C1 segment of cervical spinal cord (tissue), 14 donors: ENCODE data around the gene KAT6B.
A peak's percentile ranks its signal among the peaks of the same experiment; 100 is the strongest.
"Not testable (repeated sequence)": the region's sequence is repeated elsewhere in the genome, so short reads cannot be mapped to it uniquely, and the experiment has no call there.

Source experiments
- DNase-seq, 14 donors: peaks; one replicate each; lab custom pipeline; 2025; lab: John Stamatoyannopoulos, UW

Gene KAT6B

DNA sequence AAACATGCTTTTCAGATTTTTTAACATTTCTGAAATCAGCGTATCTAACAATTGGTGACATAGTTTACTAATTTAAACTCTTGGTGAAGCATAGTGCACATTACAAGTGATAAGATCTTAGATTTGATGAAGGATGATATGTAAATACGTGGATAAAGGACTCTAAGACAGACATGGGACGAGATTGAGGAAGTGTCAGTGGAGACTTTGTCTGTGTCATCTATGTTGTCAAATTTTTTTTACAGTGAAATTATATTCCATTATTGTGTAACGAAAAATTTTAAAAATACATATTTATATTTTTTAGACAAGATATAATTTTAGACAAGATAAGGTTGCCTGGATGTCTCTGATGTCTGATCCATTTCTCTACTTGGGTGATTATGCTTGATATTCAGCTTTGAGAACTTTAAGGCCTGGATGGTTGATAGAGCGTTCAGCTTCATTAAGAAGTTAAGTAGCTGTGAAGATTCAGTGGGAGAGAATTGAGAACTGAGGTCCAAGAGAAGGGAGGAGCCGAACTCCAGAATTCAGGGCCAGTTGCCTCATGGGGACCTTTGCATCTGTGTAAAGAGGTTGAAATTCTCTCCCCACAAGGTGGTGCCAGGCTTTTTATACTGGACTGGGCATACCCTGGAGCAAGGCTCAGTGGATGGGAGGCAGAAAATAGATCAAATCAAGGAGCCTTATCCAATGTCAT, 62.7 kb downstream of the KAT6B start:
- DNase-seq: peak in 1 of 14 donors; percentile 37

DNA sequence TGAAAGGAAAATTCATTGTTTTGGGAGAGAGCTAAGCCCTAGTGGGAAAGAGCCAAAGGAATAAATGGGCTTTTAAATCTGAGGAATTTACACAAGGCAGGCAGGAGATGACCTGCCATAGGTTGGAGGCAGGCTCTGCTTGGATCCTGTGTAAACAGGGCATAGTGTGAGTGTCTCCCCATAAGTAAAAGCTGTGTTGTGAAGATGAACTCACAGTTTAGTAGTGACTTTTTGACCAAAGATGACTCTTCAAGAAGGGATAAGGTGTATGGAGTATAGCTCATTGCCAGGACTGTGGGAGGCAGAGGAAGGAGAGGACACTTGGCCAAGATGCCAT, 63.2 kb downstream of the KAT6B start:
- DNase-seq: no peak

DNA sequence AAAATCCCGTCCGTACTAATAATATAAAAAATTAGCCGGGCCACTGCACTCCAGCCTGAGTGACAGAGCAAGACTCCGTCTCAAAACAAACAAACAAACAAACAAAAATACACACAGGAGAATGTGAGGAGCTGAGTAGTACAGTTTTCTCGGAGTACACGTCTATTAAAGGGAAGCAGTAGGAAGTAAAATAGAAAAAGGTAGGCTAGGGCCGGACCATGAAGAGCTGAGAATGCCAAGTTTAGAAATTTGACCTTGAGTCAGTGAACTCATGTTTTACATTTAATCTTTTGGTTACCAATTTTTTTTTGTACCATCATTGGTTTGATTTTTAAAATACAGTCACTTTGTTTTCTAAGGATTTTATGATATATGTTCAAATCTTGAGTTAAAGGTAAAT, 64.1 kb downstream of the KAT6B start:
- no peak for DNase-seq

DNA sequence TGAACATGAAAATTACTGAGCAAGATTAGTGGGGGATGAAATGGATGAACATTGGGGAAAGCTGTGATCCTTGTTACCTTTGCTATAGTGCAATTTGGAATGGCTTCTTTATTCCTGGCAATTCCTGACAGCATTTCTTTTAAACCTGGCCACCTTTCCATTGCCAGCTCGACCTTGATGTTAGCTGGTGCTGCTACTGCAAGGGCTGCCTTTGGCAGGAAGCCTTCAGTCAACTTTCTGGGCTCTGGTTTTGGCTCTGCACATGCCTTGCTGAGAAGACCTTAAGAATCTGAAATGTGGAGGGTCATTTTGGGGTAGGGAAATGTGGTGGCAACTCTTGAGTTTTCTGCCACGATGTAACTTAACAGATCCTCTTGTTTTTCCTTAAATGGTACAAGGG, 64.7 kb downstream of the KAT6B start:
- DNase-seq: peak in 4 of 14 donors; percentile 5 to 60 (median 6)

DNA sequence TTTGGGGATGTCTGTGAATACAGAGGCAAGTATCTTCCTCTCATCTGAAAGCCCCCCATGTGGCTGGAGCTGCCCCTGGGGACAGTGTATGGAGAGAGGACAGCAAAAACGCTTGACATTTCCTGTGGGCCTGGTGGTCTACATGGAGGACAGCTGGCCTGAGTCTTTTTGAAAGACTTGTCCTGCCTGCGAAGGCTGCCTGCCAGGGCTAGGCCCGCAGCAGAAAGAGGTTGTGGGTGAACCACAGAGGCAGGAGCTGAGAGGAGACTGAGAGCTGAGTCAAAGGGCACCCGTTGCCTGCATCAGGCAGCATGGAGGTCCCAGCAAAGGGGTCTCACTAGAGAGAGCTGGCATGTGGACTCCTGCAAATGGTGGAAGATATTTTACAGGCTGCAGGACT, 66.4 kb downstream of the KAT6B start:
- DNase-seq: no peak

DNA sequence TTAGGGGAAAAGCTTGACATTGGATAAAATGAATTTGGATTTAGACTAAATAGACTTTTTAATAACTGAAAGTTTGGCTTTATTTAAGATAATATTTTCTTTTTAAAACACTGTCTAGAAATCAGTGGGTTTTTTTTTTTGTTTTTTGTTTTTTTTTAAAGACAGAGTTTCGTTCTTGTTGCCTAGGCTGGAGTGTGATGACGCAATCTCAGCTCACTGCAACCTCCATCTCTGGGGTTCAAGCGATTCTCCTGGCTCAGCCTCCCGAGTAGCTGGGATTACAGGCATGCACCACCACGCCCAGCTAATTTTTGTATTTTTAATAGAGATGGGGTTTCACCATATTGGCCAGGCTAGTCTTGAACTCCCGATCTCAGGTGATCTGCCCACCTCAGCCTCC, 66.9 kb downstream of the KAT6B start:
- not testable (repeated sequence) for DNase-seq

DNA sequence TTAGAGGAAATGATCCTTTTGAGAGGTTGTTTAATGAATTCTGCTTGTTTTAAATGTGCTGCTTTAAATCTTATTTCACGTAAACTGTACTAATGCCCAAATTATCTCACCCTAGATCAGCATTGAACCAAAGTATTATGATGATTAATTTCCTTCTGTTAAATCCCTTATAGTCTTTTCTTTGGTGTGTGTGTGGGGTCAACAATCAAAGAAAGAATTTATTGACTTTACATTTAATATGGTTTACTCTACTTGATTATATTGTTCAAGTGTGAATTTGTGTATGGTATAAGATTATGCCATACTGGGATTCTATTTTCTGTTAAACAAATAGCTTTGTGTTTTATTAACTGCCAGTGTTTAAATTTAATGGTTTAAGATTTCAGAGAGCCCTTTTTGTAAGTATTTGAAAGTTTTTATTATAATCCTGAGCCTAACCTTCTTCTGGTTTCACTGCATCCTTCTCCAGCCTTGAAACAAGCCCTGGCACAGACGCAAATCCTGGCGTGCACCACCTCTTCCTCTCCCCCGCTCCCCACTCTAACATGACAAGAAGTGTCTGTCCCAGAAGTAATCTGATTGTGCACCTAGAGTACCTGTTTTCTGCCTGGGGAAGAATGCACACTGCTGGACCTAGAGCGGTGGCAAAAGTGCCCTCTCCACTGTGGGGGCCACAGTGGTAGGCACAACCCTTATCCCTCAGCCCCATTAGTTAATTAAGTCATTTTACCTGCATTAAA, 70.6 kb downstream of the KAT6B start:
- DNase-seq: no peak

DNA sequence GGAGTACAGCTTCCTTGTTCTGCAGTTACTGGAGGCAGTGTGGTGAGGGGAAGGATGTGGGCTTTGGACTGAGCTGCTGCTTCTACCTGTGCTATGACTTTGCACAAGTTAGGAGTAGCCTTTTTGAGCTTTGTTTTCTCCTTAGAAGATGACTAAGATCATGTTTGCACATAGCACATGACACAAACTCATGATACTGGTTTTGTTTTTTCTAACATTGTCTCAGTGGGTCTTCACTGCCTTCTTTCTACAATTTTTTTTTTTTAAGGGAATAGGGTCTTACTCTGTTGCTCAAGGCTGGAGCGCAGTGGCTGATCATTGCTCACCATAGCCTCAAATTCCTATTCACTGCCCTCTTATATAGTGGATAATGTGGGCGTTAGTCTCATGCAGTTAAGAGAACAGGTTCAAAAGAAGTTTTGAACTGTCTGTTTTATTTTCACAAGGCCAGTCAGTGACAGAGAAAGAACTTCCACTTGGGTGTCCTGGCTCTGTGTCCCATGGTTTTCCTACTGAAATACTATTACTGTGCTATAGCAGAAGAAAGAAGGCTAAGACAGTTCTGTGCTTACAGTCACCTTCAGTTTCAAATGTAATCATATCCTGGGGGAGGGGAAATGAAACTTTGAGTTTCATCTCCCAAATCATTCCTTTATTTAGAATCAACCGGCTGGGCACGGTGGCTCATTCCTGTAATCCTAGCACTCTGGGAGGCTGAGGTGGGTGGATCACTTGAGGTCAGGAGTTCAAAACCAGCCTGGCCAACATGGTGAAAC, 72.0 kb downstream of the KAT6B start:
- no peak for DNase-seq

DNA sequence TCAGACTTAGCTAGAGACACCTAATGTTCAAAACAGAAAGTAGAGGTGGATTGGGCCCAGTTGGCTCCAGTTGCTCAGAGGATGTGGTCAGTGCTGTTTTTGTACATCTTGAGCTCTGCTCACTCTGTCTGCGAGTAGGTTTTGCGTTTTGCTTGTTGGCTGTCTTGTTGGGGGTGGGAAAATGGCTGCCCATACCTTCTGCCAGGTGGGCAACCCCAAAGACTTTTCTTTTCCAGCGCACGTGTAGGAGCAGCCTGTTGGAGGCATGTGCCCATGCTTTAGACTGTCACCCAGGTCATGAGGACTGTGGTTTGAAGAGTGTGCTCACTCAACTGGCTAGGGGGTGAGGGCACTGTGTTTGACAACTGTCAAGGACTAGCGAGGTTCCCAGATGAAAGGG, 73.9 kb downstream of the KAT6B start:
- no peak for DNase-seq

DNA sequence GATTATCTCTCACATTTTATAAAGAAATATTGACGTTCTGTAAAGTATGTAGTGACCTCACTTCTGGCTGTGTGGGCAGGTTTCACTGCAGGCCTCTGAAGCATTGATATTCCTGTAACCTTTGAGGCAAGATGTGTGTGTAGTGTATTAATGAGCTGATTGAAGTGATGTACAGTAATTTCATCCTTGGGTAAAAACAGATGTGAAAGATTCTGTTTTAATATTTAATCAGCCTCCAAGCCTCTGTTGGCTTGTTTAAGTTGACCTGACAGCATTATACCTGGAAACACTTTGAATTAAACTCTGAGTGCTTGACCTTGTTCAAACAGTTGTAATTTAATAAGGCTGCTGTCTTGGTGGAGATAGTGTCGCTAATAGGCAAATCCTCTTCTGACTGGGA, 74.9 kb downstream of the KAT6B start:
- no peak for DNase-seq

DNA sequence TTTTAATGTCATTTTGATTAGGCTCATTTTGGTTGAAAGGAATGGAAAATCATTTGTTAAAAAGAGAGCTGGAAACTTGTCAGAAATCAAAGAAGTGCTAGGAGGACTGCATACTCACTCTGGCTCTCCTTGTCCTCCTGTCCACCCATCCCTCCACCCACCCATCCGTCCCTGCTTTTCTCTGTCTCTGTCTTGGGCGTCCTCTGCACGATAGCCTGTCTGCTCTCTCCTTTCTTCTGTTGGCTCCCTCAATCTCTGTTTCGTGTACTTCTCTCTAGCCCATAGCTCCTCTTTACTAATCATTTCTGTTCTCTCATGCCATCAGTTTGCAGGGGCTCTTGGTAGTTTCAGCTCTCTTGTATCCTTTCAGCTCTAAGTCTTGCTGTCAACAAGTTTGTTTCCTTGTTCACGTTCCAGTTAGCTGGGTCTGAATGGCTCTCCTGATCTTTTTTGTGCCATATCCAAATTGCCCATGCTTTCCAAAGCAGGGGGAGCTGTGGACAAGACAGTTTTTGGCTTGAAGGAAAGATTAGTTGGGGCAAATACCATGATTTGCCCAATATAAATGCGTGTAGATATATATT, 75.6 kb downstream of the KAT6B start:
- no peak for DNase-seq

DNA sequence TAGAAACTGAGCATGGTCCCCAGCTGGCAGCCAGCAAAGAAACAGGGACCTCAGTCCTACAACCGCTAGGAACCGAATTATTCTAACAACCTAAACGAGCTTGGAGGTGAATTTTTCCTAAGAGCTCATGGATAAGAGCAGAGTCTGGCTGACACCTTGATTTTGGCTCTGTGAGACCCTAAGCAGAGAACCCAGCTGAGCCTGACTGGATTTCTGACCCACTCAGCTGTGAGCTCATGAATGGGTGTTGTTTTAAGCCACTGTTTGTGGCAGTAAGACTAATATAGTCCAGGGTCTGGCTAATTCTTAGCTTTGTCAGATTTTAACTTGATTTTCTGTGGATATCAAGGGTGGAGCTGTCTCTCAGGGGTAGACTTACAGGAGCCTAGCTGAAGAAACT, 77.1 kb downstream of the KAT6B start:
- no peak for DNase-seq

DNA sequence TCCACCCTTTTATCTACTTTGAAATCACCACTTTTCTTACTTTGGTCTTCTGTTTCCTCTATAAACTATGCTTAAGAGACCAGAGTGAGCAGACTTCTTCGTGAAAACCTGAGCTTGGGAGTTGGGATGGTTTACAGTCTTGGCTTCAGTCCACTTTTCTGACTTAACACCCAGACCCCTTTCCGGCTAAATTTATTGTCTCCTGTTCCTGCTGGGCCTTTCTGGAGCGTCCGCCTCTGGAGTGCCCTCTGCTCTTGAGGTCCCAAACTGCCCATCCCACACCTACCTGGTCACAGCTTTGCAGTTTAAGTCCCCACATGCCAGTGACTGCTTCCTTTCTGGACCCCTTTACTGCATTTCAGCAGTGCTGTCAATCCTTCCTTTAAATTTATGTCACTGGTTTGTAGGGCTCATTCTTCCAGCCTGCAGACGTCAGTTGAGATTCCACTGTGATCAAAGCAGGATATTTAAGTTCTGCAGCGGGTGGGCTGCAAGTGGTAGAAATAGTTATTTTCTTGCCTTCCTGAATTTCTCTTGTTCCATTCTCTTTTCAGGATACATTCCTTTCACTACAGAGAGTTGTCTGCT, 80.3 kb downstream of the KAT6B start:
- DNase-seq: no peak

DNA sequence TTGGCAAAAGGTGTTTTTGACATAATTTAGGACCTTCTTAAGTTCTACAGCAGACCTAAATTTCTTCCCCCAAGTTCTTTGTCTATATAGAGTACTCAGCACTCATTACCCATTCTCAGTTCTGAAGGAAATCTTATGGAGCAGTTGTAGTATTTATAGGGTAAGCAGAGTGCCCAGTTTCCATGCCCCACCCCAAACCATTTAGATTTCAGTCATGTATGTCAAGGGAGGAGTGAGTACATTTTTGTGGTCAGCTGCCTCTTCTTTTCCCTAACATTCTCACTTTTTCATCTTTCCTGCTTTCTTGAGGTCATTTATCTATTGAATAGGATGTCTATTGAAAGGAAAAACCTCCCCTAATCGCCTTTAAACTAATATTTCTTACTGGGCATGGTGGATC, 83.3 kb downstream of the KAT6B start:
- no peak for DNase-seq

DNA sequence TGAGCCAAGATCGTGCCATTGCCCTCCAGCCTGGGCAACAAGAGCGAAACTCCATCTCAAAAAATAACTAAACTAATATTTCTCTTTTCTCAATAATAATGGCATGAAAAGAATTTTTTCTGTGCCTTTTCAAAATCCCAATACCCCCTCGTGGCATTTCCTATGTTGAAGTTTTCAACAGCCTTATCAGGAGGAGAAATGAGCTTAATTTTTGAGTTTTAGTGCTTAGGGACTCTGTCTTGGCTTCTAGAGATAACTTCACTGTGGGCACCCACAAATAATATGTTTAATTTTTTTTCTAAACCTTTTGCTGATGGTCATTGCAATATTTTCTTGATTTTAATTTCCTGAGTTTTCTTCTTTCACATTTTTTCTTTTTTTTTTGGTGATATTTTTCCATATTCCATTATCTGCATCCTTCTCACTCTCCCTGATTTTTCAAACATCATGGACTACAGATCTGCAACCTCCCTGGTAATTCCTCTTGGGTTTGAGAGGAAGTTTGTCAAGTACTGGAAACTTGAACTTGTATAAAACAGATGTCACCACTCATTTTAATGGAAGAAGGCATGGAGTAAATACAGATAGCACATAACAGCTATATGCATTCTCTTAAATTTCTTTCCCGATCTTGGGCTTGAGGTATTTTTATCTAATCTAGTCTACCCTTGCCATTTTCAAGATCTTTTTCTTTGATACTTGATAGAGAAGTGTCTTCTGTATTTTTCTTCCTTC, 84.0 kb downstream of the KAT6B start:
- no peak for DNase-seq

DNA sequence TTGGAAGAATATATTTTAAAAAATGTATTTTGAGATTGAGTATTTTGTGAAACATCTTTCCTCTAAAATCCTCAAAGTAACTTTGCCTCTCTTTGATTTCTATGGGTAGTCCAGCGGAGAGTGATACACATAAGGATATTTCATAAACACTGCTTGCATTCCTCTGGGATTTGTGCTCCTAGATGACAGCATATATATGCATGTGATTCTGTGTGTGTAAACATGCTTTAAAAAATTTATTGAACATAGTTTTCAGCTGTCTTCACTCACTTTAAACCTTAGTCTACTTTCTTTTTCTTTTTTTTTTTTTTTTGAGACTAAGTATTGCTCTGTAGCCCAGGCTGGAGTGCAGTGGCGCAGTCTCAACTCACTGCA, 84.6 kb downstream of the KAT6B start:
- DNase-seq: no peak

DNA sequence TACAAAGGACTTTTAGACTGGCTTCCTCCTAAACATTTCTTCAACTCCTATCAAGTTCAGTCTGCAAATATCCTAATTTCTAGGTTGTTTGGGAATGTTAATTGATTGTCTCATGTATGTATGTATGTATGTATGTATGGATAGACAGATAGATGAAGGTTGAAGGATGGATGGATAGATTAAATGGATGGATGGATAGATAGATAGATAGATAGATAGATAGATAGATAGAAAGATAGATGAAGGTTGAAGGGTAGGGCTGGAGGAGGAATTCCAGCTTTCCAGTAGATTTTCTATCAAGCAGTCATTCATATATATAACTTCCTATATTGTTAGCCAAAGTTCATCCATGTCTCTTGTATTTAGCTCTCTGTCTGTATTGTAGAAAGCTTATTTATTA, 85.8 kb downstream of the KAT6B start:
- no peak for DNase-seq

DNA sequence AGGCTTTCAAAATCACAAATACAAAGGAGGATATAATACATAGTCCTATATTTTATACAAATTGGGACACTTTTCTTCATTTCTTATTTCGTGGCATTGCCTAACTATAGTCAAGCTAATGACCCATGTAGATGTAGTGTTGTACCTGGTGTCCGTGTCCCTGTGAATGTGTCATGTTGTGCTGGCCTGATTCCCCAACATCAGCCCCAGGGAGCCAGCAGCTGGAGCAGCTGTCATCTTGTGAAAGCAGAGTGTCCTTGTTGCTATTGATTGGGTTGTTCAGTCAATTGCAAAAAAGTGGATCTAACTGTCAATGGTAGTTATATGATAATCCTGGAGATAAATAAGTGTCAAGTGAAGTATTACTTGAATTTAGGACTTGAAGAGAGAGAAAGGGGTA, 86.3 kb downstream of the KAT6B start:
- DNase-seq: no peak

DNA sequence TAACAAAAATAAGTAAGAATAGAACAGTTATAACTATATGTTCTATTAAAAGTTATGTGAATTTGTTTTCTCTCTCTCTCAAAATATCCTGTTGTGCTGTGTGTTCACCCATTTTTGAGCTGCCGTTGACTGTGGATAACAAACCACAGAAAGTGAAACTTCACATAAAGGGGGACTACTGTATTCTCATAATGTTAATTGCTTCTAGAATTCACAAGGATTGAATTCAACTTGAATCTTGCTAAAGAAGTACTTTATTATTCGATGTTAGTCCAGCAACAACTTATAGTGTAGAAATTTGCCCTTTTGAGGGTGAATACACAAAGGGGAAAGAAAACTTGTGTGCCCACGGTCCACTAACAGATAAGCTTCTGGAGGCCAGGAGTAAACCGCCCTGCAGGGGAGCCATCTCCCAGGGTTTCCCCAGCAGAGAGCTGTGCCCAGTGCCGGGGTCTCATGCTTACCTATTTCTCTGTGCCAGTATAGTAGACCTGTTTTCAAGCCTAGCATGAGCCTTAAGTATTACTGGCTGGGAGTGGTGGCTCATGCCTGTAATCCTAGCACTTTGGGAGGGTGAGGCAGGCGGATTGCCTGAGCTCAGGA, 87.1 kb downstream of the KAT6B start:
- no peak for DNase-seq

DNA sequence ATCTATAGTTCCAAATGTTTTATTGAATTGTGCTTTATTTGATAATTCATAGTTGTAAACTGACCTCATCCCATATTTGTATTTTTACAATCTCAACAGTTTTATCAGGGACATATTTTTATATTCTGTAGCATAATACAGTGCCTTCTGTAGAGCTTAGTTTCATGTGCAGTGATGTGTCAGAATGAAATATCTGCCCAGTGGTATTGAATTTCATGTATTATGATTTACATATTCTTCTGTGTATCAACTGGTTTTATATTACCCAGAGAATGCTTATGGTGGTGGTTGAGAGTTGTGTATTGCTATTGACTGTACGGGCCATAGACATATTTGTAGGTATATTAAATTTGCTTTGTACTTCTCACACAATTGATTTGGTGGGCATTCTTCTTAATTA, 89.9 kb downstream of the KAT6B start:
- DNase-seq: no peak

DNA sequence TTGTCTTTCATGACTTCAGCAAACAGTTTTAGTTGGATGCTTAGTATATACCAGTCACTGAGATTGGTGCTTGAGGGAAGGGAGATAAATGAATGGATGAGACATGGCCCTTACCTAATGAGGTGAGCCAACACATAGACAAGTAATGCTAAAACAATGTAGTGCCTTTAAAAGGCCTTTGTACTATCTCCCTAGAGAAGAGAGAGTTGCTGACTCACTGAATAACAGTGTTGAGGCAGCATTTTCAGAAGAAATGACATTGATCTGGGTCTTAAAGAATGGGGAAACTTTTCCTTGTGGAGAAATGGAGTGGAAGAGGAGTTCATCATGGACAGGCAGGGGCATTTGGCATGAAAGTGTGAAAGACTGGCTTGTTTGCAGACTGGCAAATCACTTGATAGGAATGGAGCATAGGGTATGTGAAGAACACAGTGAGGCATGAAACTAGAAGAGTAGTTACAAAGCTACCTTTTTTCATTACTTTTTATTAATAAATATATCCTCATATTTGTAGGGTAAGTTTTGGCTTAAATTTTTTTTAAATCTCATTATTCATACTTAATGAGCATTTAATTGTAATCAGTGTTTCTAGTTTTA, 91.2 kb downstream of the KAT6B start:
- DNase-seq: no peak
